Parathyroid adenoma (tissue), 2 donors: Measurements from ENCODE around the gene NOC2L.

Experiments used
- H2AFZ ChIP-seq: fragments of 300-600 bp; sonication (generic); one replicate; pipeline ENCODE4 v1.7.0; 2017; ENCODE audit warnings: antibody characterized with exemption, mild to moderate bottlenecking
- H3K27ac ChIP-seq: fragments of 300-600 bp; sonication (generic); one replicate; pipeline ENCODE4 v1.7.0; 2017
- H3K27me3 ChIP-seq: fragments of 300-600 bp; sonication (generic); one replicate; pipeline ENCODE4 v1.7.0; 2017; ENCODE audit warnings: low read length; ENCODE audit not compliant: control insufficient read depth, insufficient read depth
- H3K36me3 ChIP-seq: fragments of 300-600 bp; sonication (generic); one replicate; pipeline ENCODE4 v1.7.0; 2017; ENCODE audit warnings: low read length; ENCODE audit not compliant: control insufficient read depth, insufficient read depth
- H3K4me1 ChIP-seq: fragments of 300-600 bp; sonication (generic); one replicate; pipeline ENCODE4 v1.7.0; 2017; ENCODE audit warnings: control low read depth
- H3K4me2 ChIP-seq: fragments of 300-600 bp; sonication (generic); one replicate; pipeline ENCODE4 v1.7.0; 2017; ENCODE audit warnings: low read length
- H3K4me3 ChIP-seq: fragments of 300-600 bp; sonication (generic); one replicate; pipeline ENCODE4 v1.7.0; 2017; ENCODE audit warnings: low read depth, low read length
- H3K79me2 ChIP-seq: fragments of 300-600 bp; sonication (generic); one replicate; pipeline ENCODE4 v1.7.0; 2017; ENCODE audit warnings: control low read depth
- H3K9ac ChIP-seq: fragments of 300-600 bp; sonication (generic); one replicate; pipeline ENCODE4 v1.7.0; 2017; ENCODE audit warnings: mild to moderate bottlenecking
- H3K9me3 ChIP-seq: fragments of 300-600 bp; sonication (generic); one replicate; pipeline ENCODE4 v1.7.0; 2017; ENCODE audit warnings: low read length; ENCODE audit not compliant: control insufficient read depth
- CTCF ChIP-seq: fragments of 300-600 bp; sonication (generic); IDR thresholded peaks from one replicate; pipeline ENCODE4 v1.7.0; 2017; ENCODE audit warnings: antibody characterized with exemption, mild to moderate bottlenecking
- donor health status: primary hyperparathyroidism.

NOC2L gene

GRCh38 chr1:917466-918091 lies 41.5 kb downstream of the NOC2L start:
- no peaks in the 10 kb centered on the region for H3K9me3 ChIP-seq
- H3K79me2 ChIP-seq, result no peaks in the 10 kb centered on the region
- H3K36me3 ChIP-seq, result no peaks in the 10 kb centered on the region
- H3K4me1 ChIP-seq, result peaks cover 11% of the 10 kb centered on the region
- no peak overlapping the region for H3K4me3 ChIP-seq
- H2AFZ ChIP-seq, result no peak overlapping the region
- no peak for TF ChIP-seq CTCF
- H3K27ac ChIP-seq, result no peak overlapping the region
- H3K4me2 ChIP-seq, result no peak overlapping the region
- H3K9ac ChIP-seq, result no peak overlapping the region
- no peaks in the 10 kb centered on the region for H3K27me3 ChIP-seq

GRCh38 chr1:917076-917459 lies 42.0 kb downstream of the NOC2L start:
- H3K79me2 ChIP-seq, result no peaks in the 10 kb centered on the region
- no peak overlapping the region for H3K27ac ChIP-seq
- no peaks in the 10 kb centered on the region for H3K27me3 ChIP-seq
- no peak overlapping the region for H3K4me2 ChIP-seq
- H3K9ac ChIP-seq, result no peak overlapping the region
- no peak overlapping the region for H2AFZ ChIP-seq
- no peak for TF ChIP-seq CTCF
- peaks cover 11% of the 10 kb centered on the region for H3K4me1 ChIP-seq
- H3K36me3 ChIP-seq, result no peaks in the 10 kb centered on the region
- no peaks in the 10 kb centered on the region for H3K9me3 ChIP-seq
- H3K4me3 ChIP-seq, result no peak overlapping the region

GRCh38 chr1:916173-917075 lies 42.6 kb downstream of the NOC2L start:
- H3K36me3 ChIP-seq, result no peaks in the 10 kb centered on the region

GRCh38 chr1:915295-916172 lies 43.5 kb downstream of the NOC2L start:
- Histone ChIP-seq H3K36me3 (no peaks in the 10 kb centered on the region), H3K4me3 (no peak overlapping the region), H3K9me3 (no peaks in the 10 kb centered on the region), H3K9ac (no peak overlapping the region), H3K27ac (no peak overlapping the region), H2AFZ (no peak overlapping the region), H3K27me3 (no peaks in the 10 kb centered on the region), H3K4me2 (no peak overlapping the region), H3K79me2 (no peaks in the 10 kb centered on the region), H3K4me1 (peaks cover 11% of the 10 kb centered on the region)
- TF ChIP-seq CTCF, result no peak

More at GRCh38 chr1:916173-917075, 42.6 kb downstream of the NOC2L start:
- Histone ChIP-seq H2AFZ (no peak overlapping the region), H3K27me3 (no peaks in the 10 kb centered on the region), H3K9me3 (no peaks in the 10 kb centered on the region), H3K4me3 (no peak overlapping the region), H3K79me2 (no peaks in the 10 kb centered on the region), H3K9ac (no peak overlapping the region), H3K4me2 (no peak overlapping the region), H3K4me1 (peaks cover 11% of the 10 kb centered on the region), H3K27ac (no peak overlapping the region)
- TF ChIP-seq CTCF, result no peak
